Hepatocyte (in vitro differentiated cells): ENCODE data around the gene MTF2.
"Not testable (repeated sequence)": the region's sequence is repeated elsewhere in the genome, so short reads cannot be mapped to it uniquely, and the experiment has no call there.

Experiments used
- EZH2 ChIP-seq: fragments of 200-600 bp; sonication (generic); IDR thresholded peaks from 2 replicates; pipeline ENCODE4 v1.6.1; 2016; ENCODE audit warnings: antibody characterized with exemption, mild to moderate bottlenecking, borderline replicate concordance
- EZH2phosphoT487 ChIP-seq: fragments of 200-600 bp; sonication (generic); IDR thresholded peaks from one replicate; pipeline ENCODE4 v1.6.1; 2018; ENCODE audit warnings: antibody characterized with exemption, mild to moderate bottlenecking, low read depth, moderate library complexity; ENCODE audit not compliant: unreplicated experiment, severe bottlenecking
- TF ChIP-seq, protein P1 (sequence below): fragments of 200-600 bp; sonication (generic); IDR thresholded peaks from 2 replicates; pipeline ENCODE4 v1.5.1; 2016; ENCODE audit warnings: antibody characterized with exemption, mild to moderate bottlenecking; ENCODE audit not compliant: poor library complexity

DNA sequence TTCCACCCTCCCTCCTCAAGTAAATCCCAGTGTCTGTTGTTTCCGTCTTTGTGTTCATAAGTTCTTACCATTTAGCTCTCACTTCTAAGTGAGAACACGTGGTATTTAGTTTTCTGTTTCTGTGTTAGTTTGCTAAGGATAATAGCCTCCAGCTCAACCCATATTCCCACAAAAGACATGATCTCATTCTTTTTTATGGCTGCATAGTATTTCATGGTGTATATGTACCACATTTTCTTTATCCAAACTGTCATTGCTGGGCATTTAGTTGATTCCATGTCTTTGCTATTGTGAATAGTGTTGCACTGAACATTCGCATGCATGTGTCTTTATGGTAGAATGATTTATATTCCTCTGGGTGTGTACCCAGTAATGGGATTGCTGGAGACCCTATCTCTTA, 95.6 kb downstream of the MTF2 start:
- TF ChIP-seq, protein P1, sequence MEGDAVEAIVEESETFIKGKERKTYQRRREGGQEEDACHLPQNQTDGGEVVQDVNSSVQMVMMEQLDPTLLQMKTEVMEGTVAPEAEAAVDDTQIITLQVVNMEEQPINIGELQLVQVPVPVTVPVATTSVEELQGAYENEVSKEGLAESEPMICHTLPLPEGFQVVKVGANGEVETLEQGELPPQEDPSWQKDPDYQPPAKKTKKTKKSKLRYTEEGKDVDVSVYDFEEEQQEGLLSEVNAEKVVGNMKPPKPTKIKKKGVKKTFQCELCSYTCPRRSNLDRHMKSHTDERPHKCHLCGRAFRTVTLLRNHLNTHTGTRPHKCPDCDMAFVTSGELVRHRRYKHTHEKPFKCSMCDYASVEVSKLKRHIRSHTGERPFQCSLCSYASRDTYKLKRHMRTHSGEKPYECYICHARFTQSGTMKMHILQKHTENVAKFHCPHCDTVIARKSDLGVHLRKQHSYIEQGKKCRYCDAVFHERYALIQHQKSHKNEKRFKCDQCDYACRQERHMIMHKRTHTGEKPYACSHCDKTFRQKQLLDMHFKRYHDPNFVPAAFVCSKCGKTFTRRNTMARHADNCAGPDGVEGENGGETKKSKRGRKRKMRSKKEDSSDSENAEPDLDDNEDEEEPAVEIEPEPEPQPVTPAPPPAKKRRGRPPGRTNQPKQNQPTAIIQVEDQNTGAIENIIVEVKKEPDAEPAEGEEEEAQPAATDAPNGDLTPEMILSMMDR: not testable (repeated sequence)
- not testable (repeated sequence) for TF ChIP-seq EZH2, EZH2phosphoT487
